Measurements from ENCODE around the gene SLC45A1. TPM values are rescaled to one million over a fixed set of nuclear protein-coding genes. Genes with fewer than 3 reads are reported as not detected.

SLC45A1 gene
- total RNA-seq, 1 experiment from 2014 or later: 13.8 TPM

DNA sequence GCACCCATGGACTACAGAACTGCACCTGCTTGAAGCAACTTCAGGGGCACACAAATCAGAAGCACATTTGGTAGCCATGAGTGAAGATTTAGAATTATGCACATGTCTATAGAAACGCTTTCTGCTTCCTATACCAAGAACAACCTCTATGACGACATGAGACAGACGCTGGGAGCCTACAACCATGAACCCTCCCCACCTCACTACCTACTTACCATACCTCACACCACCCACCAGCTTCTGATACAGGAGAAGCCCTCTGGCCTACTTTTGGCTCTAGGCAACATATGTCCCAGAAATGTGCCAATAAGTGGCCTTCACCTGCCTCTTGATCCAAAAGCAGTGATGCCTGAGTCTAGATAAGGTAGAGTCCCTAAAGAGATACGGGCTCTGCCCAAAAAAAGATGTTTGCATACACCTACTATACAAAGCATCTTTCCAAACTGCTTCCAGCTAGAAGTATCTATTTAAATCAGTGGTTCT, 58.5 kb downstream of the SLC45A1 start (continued):
- TF ChIP-seq, protein P1, sequence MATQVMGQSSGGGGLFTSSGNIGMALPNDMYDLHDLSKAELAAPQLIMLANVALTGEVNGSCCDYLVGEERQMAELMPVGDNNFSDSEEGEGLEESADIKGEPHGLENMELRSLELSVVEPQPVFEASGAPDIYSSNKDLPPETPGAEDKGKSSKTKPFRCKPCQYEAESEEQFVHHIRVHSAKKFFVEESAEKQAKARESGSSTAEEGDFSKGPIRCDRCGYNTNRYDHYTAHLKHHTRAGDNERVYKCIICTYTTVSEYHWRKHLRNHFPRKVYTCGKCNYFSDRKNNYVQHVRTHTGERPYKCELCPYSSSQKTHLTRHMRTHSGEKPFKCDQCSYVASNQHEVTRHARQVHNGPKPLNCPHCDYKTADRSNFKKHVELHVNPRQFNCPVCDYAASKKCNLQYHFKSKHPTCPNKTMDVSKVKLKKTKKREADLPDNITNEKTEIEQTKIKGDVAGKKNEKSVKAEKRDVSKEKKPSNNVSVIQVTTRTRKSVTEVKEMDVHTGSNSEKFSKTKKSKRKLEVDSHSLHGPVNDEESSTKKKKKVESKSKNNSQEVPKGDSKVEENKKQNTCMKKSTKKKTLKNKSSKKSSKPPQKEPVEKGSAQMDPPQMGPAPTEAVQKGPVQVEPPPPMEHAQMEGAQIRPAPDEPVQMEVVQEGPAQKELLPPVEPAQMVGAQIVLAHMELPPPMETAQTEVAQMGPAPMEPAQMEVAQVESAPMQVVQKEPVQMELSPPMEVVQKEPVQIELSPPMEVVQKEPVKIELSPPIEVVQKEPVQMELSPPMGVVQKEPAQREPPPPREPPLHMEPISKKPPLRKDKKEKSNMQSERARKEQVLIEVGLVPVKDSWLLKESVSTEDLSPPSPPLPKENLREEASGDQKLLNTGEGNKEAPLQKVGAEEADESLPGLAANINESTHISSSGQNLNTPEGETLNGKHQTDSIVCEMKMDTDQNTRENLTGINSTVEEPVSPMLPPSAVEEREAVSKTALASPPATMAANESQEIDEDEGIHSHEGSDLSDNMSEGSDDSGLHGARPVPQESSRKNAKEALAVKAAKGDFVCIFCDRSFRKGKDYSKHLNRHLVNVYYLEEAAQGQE (IDR thresholded peaks at IDR 0.05; ENCODE audit: low read depth): no peak

DNA sequence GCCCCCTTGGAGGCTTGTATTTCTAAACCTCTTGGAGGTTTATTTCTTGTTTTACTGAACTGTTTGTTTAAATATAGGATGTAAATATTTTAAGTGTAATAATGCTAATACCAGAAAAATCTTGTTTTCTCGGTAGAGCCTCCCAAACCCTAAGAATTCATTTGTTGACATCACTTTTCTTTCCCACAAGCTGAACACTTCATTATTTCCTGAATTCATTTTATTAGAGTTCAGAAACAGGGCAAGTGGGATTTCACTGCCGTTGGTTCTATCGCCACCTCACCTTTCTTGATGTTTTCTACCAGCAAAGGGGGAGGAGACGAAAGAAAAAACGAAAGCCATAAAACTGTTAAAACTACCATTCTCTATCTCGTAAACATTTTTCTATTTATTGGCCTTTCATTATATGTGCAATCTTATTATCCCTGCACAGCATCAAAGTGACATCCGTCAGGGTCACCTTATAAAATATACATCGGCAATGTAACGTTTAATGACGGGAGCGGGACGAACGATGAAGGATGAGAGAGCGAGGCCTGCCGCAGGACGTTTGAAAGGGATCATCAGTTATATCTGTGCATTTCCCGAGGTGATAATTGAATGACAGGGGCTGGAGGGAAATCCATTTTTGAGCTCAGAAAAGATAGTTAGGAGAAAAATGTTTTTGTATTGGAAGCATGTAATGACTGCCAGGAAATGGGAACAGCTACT, 59.5 kb downstream of the SLC45A1 start:
- H3K36me3 ChIP-seq (ENCODE audit: control insufficient read depth in 1 of 2, insufficient read depth in 2 of 2, low read length in 2 of 2): no peaks in the 10 kb centered on the region
- H3K4me1 ChIP-seq (ENCODE audit: control insufficient read depth in 1 of 2, insufficient read depth in 2 of 2, low read length in 2 of 2): peaks cover 2 to 12% of the 10 kb centered on the region in 2 experiments; a peak in 2 of 4 replicates
- TF ChIP-seq POLR2AphosphoS5 (IDR thresholded peaks at IDR 0.05; ENCODE audit: low read depth, low read length) (no peak), CBX3 (IDR thresholded peaks at IDR 0.05; ENCODE audit: low read depth) (no peak)
- TF ChIP-seq, protein P2, sequence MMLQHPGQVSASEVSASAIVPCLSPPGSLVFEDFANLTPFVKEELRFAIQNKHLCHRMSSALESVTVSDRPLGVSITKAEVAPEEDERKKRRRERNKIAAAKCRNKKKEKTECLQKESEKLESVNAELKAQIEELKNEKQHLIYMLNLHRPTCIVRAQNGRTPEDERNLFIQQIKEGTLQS (IDR thresholded peaks at IDR 0.05): no peak

More for the DNA sequence above, 59.5 kb downstream of the SLC45A1 start:
- H3K9ac ChIP-seq (ENCODE audit: low read length): no peak overlapping the region
- no peak for DNase-seq (ENCODE audit: low read depth, low spot score)
- no peaks in the 10 kb centered on the region for H3K79me2 ChIP-seq (ENCODE audit: insufficient read depth, low read length)
- no peaks in the 10 kb centered on the region for H3K9me3 ChIP-seq (ENCODE audit: control insufficient read depth in 1 of 2, insufficient read depth in 1 of 2, low read depth in 1 of 2, low read length in 2 of 2)
- no TSS peak for BruUV-seq (replicated peaks)
- no peak overlapping the region for H3K27ac ChIP-seq (ENCODE audit: low read depth, low read length)
- H2AFZ ChIP-seq (ENCODE audit: low read depth, low read length, poor library complexity, severe bottlenecking): no peak overlapping the region
- H3K4me3 ChIP-seq (replicated peaks in 1 of 2; ENCODE audit: low read depth in 1 of 2, low read length in 2 of 2): no peak overlapping the region
- no peaks in the 10 kb centered on the region for H3K9me2 ChIP-seq (ENCODE audit: insufficient read depth)
- ChIA-PET RAD21 (ENCODE audit: low non-redundant PET in 1 of 2, low total read pairs in 2 of 2, uncharacterized antibody in 2 of 2, unreplicated experiment in 2 of 2) (no interaction called here), POLR2A (no interaction called here), CTCF (no interaction called here)
- H3K4me2 ChIP-seq (ENCODE audit: low read length): no peak overlapping the region
- no peak for ATAC-seq
- intact Hi-C loops (cut with micrococcal nuclease): loop anchor here (10.0 kb wide), 1 partner anchor 197 kb away; no protein-coding TSS in a partner anchor
- H4K20me1 ChIP-seq (ENCODE audit: insufficient read depth): no peaks in the 10 kb centered on the region
- H3K27me3 ChIP-seq (ENCODE audit: insufficient read depth, low read length): no peaks in the 10 kb centered on the region

All from HCT116 (cell line).